ENCODE results near the gene FRMD4B.
"Not testable (repeated sequence)": the region's sequence is repeated elsewhere in the genome, so short reads cannot be mapped to it uniquely, and the experiment has no call there.

DNA sequence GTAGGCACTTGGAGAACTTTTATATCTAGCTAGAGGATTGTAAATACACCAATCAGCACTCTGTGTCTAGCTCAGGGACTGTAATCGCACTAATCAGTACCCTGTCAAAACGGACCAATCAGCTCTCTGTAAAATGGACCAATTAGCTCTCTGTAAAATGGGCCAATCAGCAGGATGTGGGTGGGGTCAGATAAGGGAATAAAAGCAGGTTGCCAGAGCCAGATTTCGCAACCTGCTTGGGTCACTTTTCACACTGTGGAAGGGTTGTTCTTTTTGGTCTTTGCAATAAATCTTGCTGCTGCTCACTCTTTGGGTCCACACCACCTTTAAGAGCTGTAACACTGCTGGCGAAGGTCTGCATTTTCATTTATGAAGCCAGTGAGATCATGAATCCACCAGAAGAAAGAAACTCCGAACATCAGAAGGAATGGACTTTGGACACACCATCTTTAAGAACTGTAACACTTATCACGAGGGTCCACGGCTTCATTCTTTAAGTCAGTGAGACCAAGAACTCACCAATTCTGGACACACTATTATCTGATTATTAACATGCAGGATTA lies 125.0 kb downstream of the FRMD4B start:
- TF ChIP-seq TAF1 (IDR thresholded peaks at IDR 0.05; ENCODE audit: low read depth, low read length); POLR2A (IDR thresholded peaks at IDR 0.05; ENCODE audit: low read depth, low read length); POLR2AphosphoS5 (IDR thresholded peaks at IDR 0.05; ENCODE audit: low read depth, low read length); PAX5 (IDR thresholded peaks at IDR 0.05; ENCODE audit: insufficient read depth, low read length, severe bottlenecking): not testable (repeated sequence)
